C4-2B (cell line): Measurements from ENCODE around the gene MSANTD4.

ENCODE experiments used
- CTCF ChIP-seq: fragments of 450-650 bp; conservative IDR thresholded peaks from 2 replicates; pipeline ENCODE4 v1.5.1; 2017; ENCODE audit warnings: mild to moderate bottlenecking
- ZFX ChIP-seq: fragments of 450-650 bp; IDR thresholded peaks from 2 replicates; pipeline ENCODE4 v1.6.1; 2017

GRCh38 chr11:105988197-105988596 lies 33.8 kb downstream of the MSANTD4 start:
- TF ChIP-seq CTCF (no peak), ZFX (no peak)
